Globus pallidus (tissue), 1 donor: Measurements from ENCODE around the gene SLC7A11.

ENCODE experiments used
- DNase-seq: peaks from one replicate; pipeline ENCODE4 v3.0.0-alpha.2; 2015; ENCODE audit warnings: low spot score

SLC7A11 gene

DNA sequence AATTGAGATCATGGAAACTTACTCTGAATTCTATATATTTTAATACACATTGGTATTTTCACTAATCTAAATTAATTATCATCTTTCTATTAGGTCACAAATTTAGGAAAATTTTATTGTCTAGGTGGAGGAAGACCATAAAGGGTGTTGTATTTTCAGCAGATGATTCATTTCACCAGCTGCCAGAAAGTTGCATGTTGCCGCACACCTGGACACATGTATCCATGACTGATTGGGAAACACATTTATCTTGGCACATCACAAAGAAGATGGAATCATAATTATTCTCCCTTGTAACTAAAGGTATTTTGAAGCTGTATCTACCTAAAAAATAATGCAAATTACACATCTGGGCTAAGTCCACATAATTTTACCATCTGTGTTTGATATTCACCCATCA lies 33.1 kb downstream of the SLC7A11 start:
- no peak for DNase-seq

- no peak for DNase-seq
Observed at GRCh38 chr4:138205531-138206233, 36.5 kb downstream of the SLC7A11 start.

GRCh38 chr4:138204507-138204906 lies 37.6 kb downstream of the SLC7A11 start:
- DNase-seq: no peak

DNA sequence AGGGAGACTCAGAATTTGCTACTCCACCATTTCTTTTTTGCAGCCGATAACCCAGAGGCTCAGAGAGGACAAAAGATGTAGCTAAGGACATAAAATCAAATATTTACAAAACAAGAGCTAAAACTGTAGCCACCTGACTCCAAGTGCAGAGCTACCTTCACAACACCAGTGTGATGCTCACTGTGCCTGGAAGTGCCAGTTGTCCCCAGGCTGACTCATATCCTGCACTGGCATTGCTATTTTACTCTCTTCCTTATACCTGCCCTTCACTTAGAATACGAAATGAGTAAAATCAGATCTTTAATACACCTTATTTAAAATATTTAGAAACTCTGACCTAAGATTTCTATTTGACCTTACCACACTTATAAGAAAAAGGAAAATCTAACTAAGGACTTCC lies 39.5 kb downstream of the SLC7A11 start:
- no peak for DNase-seq

GRCh38 chr4:138200236-138200590 lies 41.9 kb downstream of the SLC7A11 start:
- DNase-seq: no peak

GRCh38 chr4:138199568-138200235 lies 42.4 kb downstream of the SLC7A11 start:
- peak; percentile 61 for DNase-seq

- DNase-seq: no peak
Observed at GRCh38 chr4:138196153-138196552, 46.0 kb downstream of the SLC7A11 start.

DNA sequence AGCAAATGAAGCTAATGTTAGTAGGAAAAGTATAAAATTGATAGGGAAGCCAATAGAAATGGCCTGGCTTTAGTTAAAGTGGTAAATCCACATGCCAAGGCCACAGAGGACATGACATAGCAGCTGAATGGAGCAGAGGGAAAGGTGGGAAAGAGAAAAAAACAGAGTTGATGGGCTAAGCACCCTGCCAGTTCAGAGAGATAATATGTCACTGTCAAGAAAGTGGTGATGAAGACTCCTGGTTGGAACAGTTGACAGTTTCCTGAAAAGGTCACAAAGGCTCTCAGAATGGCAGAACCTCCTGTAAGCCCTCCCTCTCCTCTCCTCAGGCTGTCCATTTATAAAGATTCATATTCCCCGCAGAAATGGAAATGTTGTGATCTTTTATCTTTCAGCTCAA lies 48.2 kb downstream of the SLC7A11 start:
- DNase-seq: no peak

DNA sequence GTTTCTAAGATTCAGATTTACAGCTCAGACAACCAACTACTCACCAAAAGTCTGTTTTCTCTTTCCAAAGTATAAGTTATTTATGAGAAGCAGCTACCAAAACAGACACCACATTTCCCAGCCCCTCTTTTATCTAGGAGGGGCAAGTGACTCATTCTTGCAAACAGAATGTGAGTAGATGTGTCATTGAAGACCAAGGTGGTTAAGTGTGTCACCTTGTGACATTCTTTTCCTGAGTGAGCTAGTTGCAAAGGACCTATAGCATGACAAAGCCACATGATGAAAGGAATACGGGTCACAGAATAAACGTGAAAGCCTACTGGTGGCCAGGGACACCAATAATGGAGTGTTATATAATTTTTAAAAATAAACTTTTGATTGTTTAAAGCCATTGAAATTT lies 50.0 kb downstream of the SLC7A11 start:
- no peak for DNase-seq

- no peak for DNase-seq
Observed at GRCh38 chr4:138190452-138190858, 51.7 kb downstream of the SLC7A11 start.

DNA sequence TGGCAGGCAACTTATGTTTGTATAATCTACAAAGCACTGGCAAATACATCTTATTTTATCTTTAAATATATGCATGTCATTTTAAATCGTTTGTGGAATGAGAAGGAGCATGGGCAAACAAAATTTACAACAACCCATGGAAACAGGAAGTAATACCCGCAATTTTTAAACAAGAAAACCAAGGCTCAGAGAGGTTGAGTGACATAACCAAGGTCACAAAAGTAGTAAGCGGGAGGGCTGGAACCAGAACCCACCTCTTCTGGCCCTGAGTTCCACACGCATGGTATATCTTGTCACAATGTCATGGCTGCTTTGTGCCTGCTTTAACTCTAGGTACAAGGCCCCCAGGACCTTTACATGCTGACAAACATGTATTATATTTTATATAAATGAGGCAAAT lies 52.9 kb downstream of the SLC7A11 start:
- no peak for DNase-seq

DNA sequence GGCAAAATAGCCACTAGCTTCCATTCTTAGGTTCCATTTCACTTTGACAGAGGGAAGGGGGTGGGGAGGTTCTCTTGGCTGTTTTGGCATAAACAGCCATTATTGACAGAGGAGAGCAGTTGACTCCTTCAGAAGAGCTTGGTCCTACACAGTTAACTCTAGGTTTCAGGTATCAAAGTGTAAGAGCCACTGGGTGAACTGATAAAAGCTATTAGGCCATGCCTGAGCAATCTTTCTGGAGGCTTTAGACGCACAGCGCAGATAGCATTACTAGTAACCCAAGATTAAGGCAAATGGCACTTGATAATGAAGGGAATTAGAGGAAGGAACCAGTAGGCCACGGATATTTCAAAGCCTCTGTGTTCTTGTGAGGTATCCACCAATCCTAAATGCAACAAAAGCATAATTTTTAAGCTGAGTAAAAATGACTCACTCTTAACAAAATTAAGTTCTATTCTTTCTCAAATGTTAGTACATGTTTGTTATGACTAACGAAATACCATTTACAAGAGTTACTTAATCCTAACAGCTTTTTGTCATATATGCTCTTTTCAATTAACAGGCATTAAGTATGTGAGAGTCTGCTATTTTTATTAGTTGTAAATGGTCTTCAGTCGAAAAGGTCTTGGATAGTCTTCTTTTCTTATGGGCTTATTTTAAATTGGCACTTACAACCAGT lies 53.6 kb downstream of the SLC7A11 start:
- DNase-seq: no peak

- no peak for DNase-seq
Observed at GRCh38 chr4:138185859-138186645, 56.1 kb downstream of the SLC7A11 start.

GRCh38 chr4:138184886-138185285 lies 57.3 kb downstream of the SLC7A11 start:
- DNase-seq: no peak

- DNase-seq: peak; percentile 66
Observed at GRCh38 chr4:138182838-138183426, 59.2 kb downstream of the SLC7A11 start.

GRCh38 chr4:138181287-138181686 lies 60.9 kb downstream of the SLC7A11 start:
- no peak for DNase-seq

DNA sequence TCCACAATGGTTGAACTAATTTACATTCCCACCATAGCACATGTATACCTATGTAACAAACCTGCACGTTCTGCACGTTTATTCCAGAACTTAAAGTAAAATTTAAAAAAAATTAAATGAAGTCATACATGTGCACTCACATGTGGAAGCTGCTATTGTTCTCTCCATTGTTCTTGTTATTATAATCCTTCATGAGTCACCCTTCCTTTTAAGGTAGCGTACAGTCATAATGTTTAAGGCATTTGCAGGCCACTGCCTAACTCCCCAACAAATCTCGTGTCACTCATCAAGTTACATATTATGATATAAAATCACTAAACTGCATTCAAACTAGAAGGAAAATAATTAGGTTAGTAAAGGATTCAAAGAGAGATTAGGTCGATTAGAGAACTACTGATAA lies 63.6 kb downstream of the SLC7A11 start:
- DNase-seq: no peak

- DNase-seq: no peak
Observed at GRCh38 chr4:138177278-138177968, 64.7 kb downstream of the SLC7A11 start.

GRCh38 chr4:138174981-138175794 lies 67.0 kb downstream of the SLC7A11 start:
- DNase-seq: no peak

DNA sequence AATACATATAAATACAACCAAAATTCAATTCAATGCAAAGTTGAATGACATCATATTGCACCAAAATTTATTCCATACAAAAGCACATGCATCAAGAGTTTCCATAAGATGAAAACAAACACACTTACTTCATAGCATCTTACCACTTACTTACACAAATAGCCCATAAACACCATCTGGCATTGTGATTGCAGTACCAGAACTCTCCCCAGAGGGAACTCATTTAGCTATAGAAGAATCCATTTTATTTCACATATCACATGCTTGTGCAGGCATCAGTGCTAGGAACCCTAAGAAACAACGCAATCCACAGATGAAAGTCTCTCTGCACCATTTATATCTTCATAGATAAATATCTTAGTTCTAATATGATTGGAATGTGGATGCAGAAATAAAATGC lies 77.9 kb downstream of the SLC7A11 start:
- no peak for DNase-seq

- DNase-seq: no peak
Observed at GRCh38 chr4:138163171-138163570, 79.0 kb downstream of the SLC7A11 start.
